Fibroblast of lung (primary cell): ENCODE data around the gene WFDC5. TPM values are rescaled to one million over a fixed set of nuclear protein-coding genes. Genes with fewer than 3 reads are reported as not detected.
A peak's percentile ranks its signal among the peaks of the same experiment; 100 is the strongest.

Experiments used
- DNase-seq, 2 donors: peaks; one replicate each; pipeline versions ENCODE4 v3.0.0 to v3.0.0-alpha.2; 2010; ENCODE audit warnings: low read depth in 2 of 2
- H2AFZ ChIP-seq: 2 replicates; pipeline ENCODE4 v1.5.1; 2012; ENCODE audit warnings: low read length, control low read depth, inconsistent platforms
- H3K27ac ChIP-seq: 2 replicates; pipeline ENCODE4 v1.5.1; 2011; ENCODE audit warnings: low read length, control low read depth; ENCODE audit not compliant: insufficient read depth
- H3K27me3 ChIP-seq: 2 replicates; pipeline ENCODE4 v1.5.1; 2011; ENCODE audit warnings: mild to moderate bottlenecking, low read length; ENCODE audit not compliant: control insufficient read depth, insufficient read depth
- H3K36me3 ChIP-seq: 2 replicates; pipeline ENCODE4 v1.5.1; 2011; ENCODE audit warnings: low read length; ENCODE audit not compliant: control insufficient read depth, insufficient read depth
- H3K4me1 ChIP-seq: 2 replicates; pipeline ENCODE4 v1.5.1; 2011; ENCODE audit warnings: low read length; ENCODE audit not compliant: control insufficient read depth, insufficient read depth; ENCODE audit errors: extremely low read depth
- H3K4me2 ChIP-seq: 2 replicates; pipeline ENCODE4 v1.5.1; 2011; ENCODE audit warnings: low read length, control low read depth; ENCODE audit not compliant: insufficient read depth; ENCODE audit errors: extremely low read depth
- H3K4me3 ChIP-seq, 4 experiments: fragments of 200-600 bp in 1 of 4; sonication (generic) in 1 of 4; replicated peaks in 1 of 4; 2 replicates each; pipeline ENCODE4 v1.5.1; 2011 to 2016; ENCODE audit warnings: low read length in 4 of 4, low read depth in 3 of 4, mild to moderate bottlenecking in 3 of 4, control low read depth in 2 of 4, inconsistent platforms in 1 of 4, mixed read lengths in 1 of 4; ENCODE audit not compliant: insufficient read depth in 1 of 4; ENCODE audit errors: control extremely low read depth in 1 of 4
- H3K79me2 ChIP-seq: 2 replicates; pipeline ENCODE4 v1.5.1; 2012; ENCODE audit warnings: mild to moderate bottlenecking, low read length, inconsistent platforms; ENCODE audit not compliant: control insufficient read depth, insufficient read depth
- H3K9ac ChIP-seq: 2 replicates; pipeline ENCODE4 v1.5.1; 2011; ENCODE audit warnings: mild to moderate bottlenecking, low read length, control low read depth; ENCODE audit not compliant: insufficient read depth
- H3K9me3 ChIP-seq: 2 replicates; pipeline ENCODE4 v1.5.1; 2012; ENCODE audit warnings: low read depth, low read length; ENCODE audit not compliant: control insufficient read depth, insufficient read depth
- H4K20me1 ChIP-seq: 2 replicates; pipeline ENCODE4 v1.5.1; 2011; ENCODE audit warnings: low read length; ENCODE audit not compliant: control insufficient read depth, insufficient read depth; ENCODE audit errors: extremely low read depth
- EZH2 ChIP-seq: IDR thresholded peaks from 2 replicates; pipeline ENCODE4 v1.5.1; 2012; ENCODE audit warnings: low read length, control low read depth, mild to moderate bottlenecking; ENCODE audit errors: missing control alignments
- polyA plus RNA-seq, 2 donors: library from polyadenylated mRNA; depleted of rRNA in 1 of 2; stranded (reverse) in 1 of 2; unstranded in 1 of 2; fragments of >200 nt; gene quantifications; 2 replicates each; pipeline ENCODE4 v1.2.1, GENCODE V29; 2011 to 2012; ENCODE audit warnings: missing spikeins in 1 of 2
- total RNA-seq: library from RNA; depleted of rRNA; stranded (reverse); fragments of >200 nt; gene quantifications from 2 replicates; pipeline ENCODE4 v1.2.1, GENCODE V29; 2014
- TF ChIP-seq, protein P1 (sequence below), 2 donors: IDR thresholded peaks in 1 of 2; conservative IDR thresholded peaks in 1 of 2; 1 replicate in 1 of 2; 2 replicates in 1 of 2; pipeline ENCODE4 v1.5.1; 2011 to 2012; ENCODE audit warnings: low read length in 2 of 2, control low read depth in 1 of 2, inconsistent platforms in 1 of 2, low read depth in 1 of 2, mild to moderate bottlenecking in 1 of 2

Gene WFDC5
- total and polyA plus RNA-seq, 2 donors (not counting 1 experiment from before 2014, with no cell fraction given) = not detected

DNA sequence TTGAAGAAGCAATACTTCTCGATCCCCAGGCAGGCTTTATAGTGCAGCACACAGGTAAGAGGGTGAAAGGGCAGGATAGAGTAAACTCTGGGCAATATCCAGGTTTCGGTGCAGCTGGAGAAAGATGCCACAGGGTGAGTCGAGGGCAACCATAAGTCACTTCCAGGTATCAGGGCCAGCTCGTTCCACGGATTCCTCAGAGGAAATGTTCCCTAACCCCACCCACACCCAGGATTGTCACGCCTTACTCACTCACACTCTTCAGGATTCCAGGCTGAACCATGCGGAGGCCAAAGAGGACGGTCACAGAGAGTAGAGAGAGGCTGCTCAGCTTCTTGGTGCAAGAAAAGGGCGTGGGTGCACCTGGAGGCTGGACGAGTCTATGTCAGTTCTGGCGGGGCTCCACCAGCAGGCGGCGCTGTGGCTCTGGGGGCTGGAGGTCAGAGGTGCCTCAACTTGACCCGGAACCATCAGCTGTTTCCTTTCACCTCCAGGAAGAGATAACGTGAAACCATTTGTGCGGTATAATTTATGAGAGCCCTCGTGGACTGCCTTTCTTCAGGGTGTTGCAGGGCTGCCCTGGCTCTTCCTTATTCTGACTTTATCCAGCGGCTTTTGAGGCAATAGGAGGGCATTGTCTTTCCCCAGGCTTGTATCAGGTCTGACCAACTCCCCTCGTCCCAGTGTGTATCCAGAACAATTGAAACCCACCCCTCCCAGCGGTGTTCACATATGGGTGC, 23.8 kb upstream of the WFDC5 start:
- H3K4me2 ChIP-seq = no peak overlapping the region
- no peak overlapping the region for H3K9ac ChIP-seq
- no peak overlapping the region for H3K4me3 ChIP-seq
- no peaks in the 10 kb centered on the region for H3K9me3 ChIP-seq
- no peaks in the 10 kb centered on the region for H3K36me3 ChIP-seq
- TF ChIP-seq, protein P1, sequence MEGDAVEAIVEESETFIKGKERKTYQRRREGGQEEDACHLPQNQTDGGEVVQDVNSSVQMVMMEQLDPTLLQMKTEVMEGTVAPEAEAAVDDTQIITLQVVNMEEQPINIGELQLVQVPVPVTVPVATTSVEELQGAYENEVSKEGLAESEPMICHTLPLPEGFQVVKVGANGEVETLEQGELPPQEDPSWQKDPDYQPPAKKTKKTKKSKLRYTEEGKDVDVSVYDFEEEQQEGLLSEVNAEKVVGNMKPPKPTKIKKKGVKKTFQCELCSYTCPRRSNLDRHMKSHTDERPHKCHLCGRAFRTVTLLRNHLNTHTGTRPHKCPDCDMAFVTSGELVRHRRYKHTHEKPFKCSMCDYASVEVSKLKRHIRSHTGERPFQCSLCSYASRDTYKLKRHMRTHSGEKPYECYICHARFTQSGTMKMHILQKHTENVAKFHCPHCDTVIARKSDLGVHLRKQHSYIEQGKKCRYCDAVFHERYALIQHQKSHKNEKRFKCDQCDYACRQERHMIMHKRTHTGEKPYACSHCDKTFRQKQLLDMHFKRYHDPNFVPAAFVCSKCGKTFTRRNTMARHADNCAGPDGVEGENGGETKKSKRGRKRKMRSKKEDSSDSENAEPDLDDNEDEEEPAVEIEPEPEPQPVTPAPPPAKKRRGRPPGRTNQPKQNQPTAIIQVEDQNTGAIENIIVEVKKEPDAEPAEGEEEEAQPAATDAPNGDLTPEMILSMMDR (conservative IDR thresholded peaks at IDR 0.05 in 1 of 2, IDR thresholded peaks at IDR 0.05 in 1 of 2; ENCODE audit: low read depth in 1 of 2, low read length in 2 of 2) = peak; percentile 40 to 53
- TF ChIP-seq EZH2 = no peak
- no peak overlapping the region for H3K27ac ChIP-seq
- no peak for DNase-seq
- no peak overlapping the region for H2AFZ ChIP-seq
- no peaks in the 10 kb centered on the region for H4K20me1 ChIP-seq
- H3K27me3 ChIP-seq = peaks cover 5% of the 10 kb centered on the region
- H3K4me1 ChIP-seq = no peaks in the 10 kb centered on the region
- H3K79me2 ChIP-seq = no peaks in the 10 kb centered on the region

DNA sequence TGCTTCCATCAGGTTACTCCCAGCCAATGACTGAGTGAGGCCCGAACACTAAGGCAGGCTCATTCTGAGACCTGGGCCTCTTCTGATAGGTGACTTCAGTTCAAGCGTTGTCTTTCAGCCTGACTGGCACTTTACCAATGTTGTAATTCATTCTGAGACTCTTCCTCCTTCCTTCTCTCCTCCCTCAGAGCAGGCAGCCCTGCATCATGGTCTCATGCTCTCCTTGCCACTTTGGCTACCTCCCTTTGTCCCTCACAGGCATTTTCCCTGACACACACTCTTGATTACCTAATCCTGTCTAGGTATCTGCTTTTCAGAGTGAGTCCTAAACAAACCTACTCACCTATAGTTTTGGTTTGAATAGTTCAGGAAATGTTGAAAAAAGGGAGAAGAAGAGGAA, 21.9 kb upstream of the WFDC5 start:
- Histone ChIP-seq H2AFZ (no peak overlapping the region), H3K4me2 (no peak overlapping the region), H3K4me3 (no peak overlapping the region), H3K4me1 (no peaks in the 10 kb centered on the region), H3K9ac (no peak overlapping the region), H3K9me3 (no peaks in the 10 kb centered on the region), H3K27ac (no peak overlapping the region), H3K27me3 (no peaks in the 10 kb centered on the region), H3K79me2 (no peaks in the 10 kb centered on the region), H3K36me3 (no peaks in the 10 kb centered on the region), H4K20me1 (no peaks in the 10 kb centered on the region)
- DNase-seq = no peak
- TF ChIP-seq, protein P1 (conservative IDR thresholded peaks at IDR 0.05 in 1 of 2, IDR thresholded peaks at IDR 0.05 in 1 of 2; ENCODE audit: low read depth in 1 of 2, low read length in 2 of 2) = no peak
- TF ChIP-seq EZH2 = no peak

DNA sequence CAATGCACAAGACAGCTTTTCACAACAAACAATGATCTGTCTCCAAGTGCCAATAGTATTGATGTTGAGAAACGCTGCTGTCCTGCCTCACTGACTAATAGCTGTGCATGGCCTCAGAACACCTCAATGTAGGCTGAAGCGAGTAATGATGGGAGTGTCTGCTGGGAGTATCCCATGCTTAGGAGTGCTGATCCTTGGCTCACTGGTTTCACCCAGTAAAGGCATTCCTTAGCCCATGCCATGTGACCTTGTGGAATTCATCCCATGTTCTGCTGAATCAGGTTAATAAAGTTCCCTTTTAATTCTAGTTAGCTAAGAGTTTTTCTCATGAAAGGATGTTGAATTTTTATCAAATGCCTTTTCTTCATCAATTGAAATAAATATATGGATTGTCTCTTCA, 13.1 kb upstream of the WFDC5 start:
- H3K79me2 ChIP-seq = no peaks in the 10 kb centered on the region
- no peaks in the 10 kb centered on the region for H4K20me1 ChIP-seq
- DNase-seq = no peak
- H3K4me2 ChIP-seq = no peak overlapping the region
- TF ChIP-seq EZH2 = no peak
- TF ChIP-seq, protein P1 (conservative IDR thresholded peaks at IDR 0.05 in 1 of 2, IDR thresholded peaks at IDR 0.05 in 1 of 2; ENCODE audit: low read depth in 1 of 2, low read length in 2 of 2) = no peak
- no peak overlapping the region for H2AFZ ChIP-seq
- no peak overlapping the region for H3K9ac ChIP-seq
- no peak overlapping the region for H3K27ac ChIP-seq
- H3K27me3 ChIP-seq = peaks cover 10% of the 10 kb centered on the region
- H3K9me3 ChIP-seq = no peaks in the 10 kb centered on the region
- H3K36me3 ChIP-seq = no peaks in the 10 kb centered on the region
- H3K4me3 ChIP-seq = no peak overlapping the region
- no peaks in the 10 kb centered on the region for H3K4me1 ChIP-seq
